Measurements from ENCODE around the gene EVA1A. TPM values are rescaled to one million over a fixed set of nuclear protein-coding genes. Genes with fewer than 3 reads are reported as not detected.

EVA1A gene
- total and polyA plus RNA-seq, 2 of the 8 experiments (the other 6 are each of a cell fraction or from before 2014, with no cell fraction given), result 2.4 to 4.3 TPM

GRCh38 chr2:75543446-75543845 lies 17.3 kb downstream of the EVA1A start:
- DNase-seq (ENCODE audit: low read depth in 1 of 2, low spot score in 2 of 2), result no peak
- Histone ChIP-seq H3K27ac (ENCODE audit: low read depth, low read length) (no peak overlapping the region; the same call in 1 of the 2 replicates), H4K8ac (ENCODE audit: extremely low read depth, insufficient read depth, low read length) (no peak overlapping the region), H3K4ac (replicated peaks; ENCODE audit: insufficient read length, low read depth, low read length) (no peak overlapping the region), H3K79me2 (ENCODE audit: control insufficient read depth in 1 of 2, insufficient read depth in 2 of 2, low read length in 2 of 2) (no peaks in the 10 kb centered on the region), H2AFZ (ENCODE audit: low read length) (no peak overlapping the region), H3K9me3 (ENCODE audit: insufficient read depth in 2 of 2, low read depth in 1 of 2, low read length in 1 of 2) (no peaks in the 10 kb centered on the region), H3K79me1 (ENCODE audit: low read depth, low read length) (no peaks in the 10 kb centered on the region), H4K5ac (ENCODE audit: insufficient read length, low read depth, low read length) (no peak overlapping the region), H2BK5ac (ENCODE audit: low read depth, low read length) (no peak overlapping the region), H4K20me1 (replicated peaks in 1 of 2; ENCODE audit: control insufficient read depth in 1 of 2, insufficient read depth in 2 of 2, low read length in 2 of 2) (no peaks in the 10 kb centered on the region), H3K4me2 (ENCODE audit: insufficient read depth in 1 of 2, low read depth in 2 of 2, low read length in 2 of 2) (no peak overlapping the region), H3K56ac (replicated peaks; ENCODE audit: insufficient read length, low read depth, low read length) (no peak overlapping the region), H3K14ac (ENCODE audit: insufficient read length) (no peak overlapping the region), H3K23ac (ENCODE audit: insufficient read length) (no peak overlapping the region), H2BK120ac (replicated peaks; ENCODE audit: low read depth, low read length) (no peak overlapping the region), H2BK15ac (ENCODE audit: low read length) (no peak overlapping the region), H3K4me3 (ENCODE audit: extremely low read depth in 1 of 4, insufficient read depth in 2 of 4, low read depth in 3 of 4, low read length in 4 of 4) (no peak overlapping the region), H3K27me3 (replicated peaks in 1 of 4; ENCODE audit: control insufficient read depth in 3 of 4, extremely low read depth in 1 of 4, insufficient read depth in 3 of 4, low read length in 3 of 4) (peaks cover 0 to under 1% (median 0%) of the 10 kb centered on the region in 4 experiments; a peak in 1 of 7 replicates), H2BK20ac (ENCODE audit: low read length) (no peak overlapping the region), H3K18ac (ENCODE audit: extremely low read depth, low read length) (no peak overlapping the region), H3K9ac (replicated peaks in 1 of 4; ENCODE audit: extremely low read depth in 1 of 4, low read depth in 3 of 4, low read length in 3 of 4) (no peak overlapping the region), H2AK5ac (ENCODE audit: low read depth, low read length) (no peak overlapping the region), H3K4me1 (replicated peaks in 1 of 4; ENCODE audit: control insufficient read depth in 3 of 4, insufficient read depth in 4 of 4, low read length in 3 of 4) (peaks cover 0 to 6% (median 0%) of the 10 kb centered on the region in 4 experiments; a peak in 1 of 7 replicates), H4K91ac (replicated peaks; ENCODE audit: insufficient read length, low read length) (no peak overlapping the region), H3K23me2 (ENCODE audit: low read depth, low read length) (no peaks in the 10 kb centered on the region; the same call in 1 of the 2 replicates), H3K36me3 (ENCODE audit: control insufficient read depth in 2 of 4, insufficient read depth in 4 of 4, low read length in 3 of 4) (no peaks in the 10 kb centered on the region), H2BK12ac (ENCODE audit: low read depth, low read length) (no peak overlapping the region)
- 91% methylated on average over 4 of the region's 4 CpGs; no CpG with 5 or more reads in 1 of the 2 experiments for WGBS, 2 experiments (ENCODE audit: extremely low coverage in 1 of 2, insufficient coverage in 1 of 2, insufficient read length in 1 of 2, insufficient replicate concordance in 2 of 2, low coverage in 1 of 2, low lambda C conversion rate in 2 of 2, missing lambda C conversion rate in 1 of 2)
- FAIRE-seq, result no peak
- CTCF ChIA-PET (ENCODE audit: partially characterized antibody), result interaction anchor here (0.7 kb wide), 1 partner anchor 479 kb away, joined by 3 read pairs; no protein-coding TSS in a partner anchor
- POLR2A ChIA-PET (ENCODE audit: partially characterized antibody), result no interaction called here
- no peak for TF ChIP-seq CTCF (IDR thresholded peaks at IDR 0.05; ENCODE audit: control extremely low read depth in 1 of 3, insufficient read depth in 1 of 3, low read depth in 1 of 3, low read length in 3 of 3)
- TF ChIP-seq SP4 (IDR thresholded peaks at IDR 0.05; ENCODE audit: low read length), result no peak
- no peak for TF ChIP-seq NRF1 (IDR thresholded peaks at IDR 0.05; ENCODE audit: low read depth, low read length)
- no peak for TF ChIP-seq HDAC2 (IDR thresholded peaks at IDR 0.05; ENCODE audit: borderline replicate concordance in 1 of 2, low read depth in 2 of 2, low read length in 2 of 2)
- TF ChIP-seq TBP (IDR thresholded peaks at IDR 0.05; ENCODE audit: low read depth, low read length), result no peak
- TF ChIP-seq SP1 (IDR thresholded peaks at IDR 0.05; ENCODE audit: low read depth, low read length), result no peak
- TF ChIP-seq CHD1 (IDR thresholded peaks at IDR 0.05; ENCODE audit: low read depth, low read length), result no peak
- no peak for TF ChIP-seq CBX8 (IDR thresholded peaks at IDR 0.05; ENCODE audit: borderline replicate concordance, low read depth, low read length)
- TF ChIP-seq SRF (IDR thresholded peaks at IDR 0.05; ENCODE audit: low read depth, low read length), result no peak
- TF ChIP-seq CTBP2 (IDR thresholded peaks at IDR 0.05; ENCODE audit: borderline replicate concordance, insufficient read depth, insufficient read length, low read length), result no peak
- no peak for TF ChIP-seq EGR1 (IDR thresholded peaks at IDR 0.05; ENCODE audit: borderline replicate concordance, low read depth, low read length)
- no peak for TF ChIP-seq YY1 (IDR thresholded peaks at IDR 0.05; ENCODE audit: low read depth, low read length)

Measured in H1 (cell line).